ENCODE measurements around the gene PLLP.

DNA sequence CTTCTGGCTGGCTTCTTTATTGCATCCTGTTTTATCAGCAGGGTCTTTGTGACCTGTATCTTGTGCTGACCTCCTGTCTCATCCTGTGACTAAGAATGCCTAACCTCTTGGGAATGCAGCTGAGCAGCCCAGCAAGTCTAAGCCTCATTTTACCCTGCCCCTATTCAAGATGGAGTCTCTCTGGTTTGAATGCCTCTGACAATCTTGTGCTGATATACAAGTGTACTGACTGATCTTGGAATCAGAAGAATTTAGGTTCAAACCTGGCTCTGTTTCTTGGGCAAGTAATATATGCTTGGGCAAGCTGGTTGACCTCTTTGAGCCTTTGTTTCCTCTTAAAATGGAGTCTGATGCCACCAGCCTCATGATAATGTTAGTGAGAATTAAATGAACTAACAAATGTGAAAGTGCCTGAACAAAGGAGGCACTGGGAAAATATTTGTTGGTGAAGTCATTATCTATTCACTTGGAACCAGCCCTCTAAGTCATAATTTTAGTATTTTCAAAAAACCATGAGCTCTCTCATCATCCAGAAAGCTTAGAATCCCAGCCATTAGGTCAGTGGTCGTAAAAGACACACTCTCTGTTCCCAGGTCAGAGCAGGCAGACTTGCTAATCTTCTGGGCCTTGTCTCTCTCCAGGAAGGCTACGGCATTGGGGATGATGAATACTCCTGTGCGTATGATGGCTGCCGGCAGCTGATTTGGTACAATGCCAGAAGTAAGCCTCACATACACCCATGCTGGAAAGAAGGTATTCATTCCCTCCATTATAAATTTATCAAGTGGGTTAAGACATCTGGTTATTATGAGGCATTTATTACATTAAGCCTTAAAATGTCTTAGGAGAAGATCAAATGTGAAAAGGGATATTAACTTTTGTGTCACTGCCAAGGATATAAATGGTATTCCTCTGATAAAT is 57.5 kb downstream of the PLLP start:
- TF ChIP-seq, protein P1, sequence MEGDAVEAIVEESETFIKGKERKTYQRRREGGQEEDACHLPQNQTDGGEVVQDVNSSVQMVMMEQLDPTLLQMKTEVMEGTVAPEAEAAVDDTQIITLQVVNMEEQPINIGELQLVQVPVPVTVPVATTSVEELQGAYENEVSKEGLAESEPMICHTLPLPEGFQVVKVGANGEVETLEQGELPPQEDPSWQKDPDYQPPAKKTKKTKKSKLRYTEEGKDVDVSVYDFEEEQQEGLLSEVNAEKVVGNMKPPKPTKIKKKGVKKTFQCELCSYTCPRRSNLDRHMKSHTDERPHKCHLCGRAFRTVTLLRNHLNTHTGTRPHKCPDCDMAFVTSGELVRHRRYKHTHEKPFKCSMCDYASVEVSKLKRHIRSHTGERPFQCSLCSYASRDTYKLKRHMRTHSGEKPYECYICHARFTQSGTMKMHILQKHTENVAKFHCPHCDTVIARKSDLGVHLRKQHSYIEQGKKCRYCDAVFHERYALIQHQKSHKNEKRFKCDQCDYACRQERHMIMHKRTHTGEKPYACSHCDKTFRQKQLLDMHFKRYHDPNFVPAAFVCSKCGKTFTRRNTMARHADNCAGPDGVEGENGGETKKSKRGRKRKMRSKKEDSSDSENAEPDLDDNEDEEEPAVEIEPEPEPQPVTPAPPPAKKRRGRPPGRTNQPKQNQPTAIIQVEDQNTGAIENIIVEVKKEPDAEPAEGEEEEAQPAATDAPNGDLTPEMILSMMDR (IDR thresholded peaks at IDR 0.05) = no peak
- TF ChIP-seq POLR2A (IDR thresholded peaks at IDR 0.05) (no peak), EP300 (IDR thresholded peaks at IDR 0.05) (no peak), POLR2AphosphoS5 (IDR thresholded peaks at IDR 0.05) (no peak)

Measured in upper lobe of left lung (tissue), 4 donors.